ENCODE measurements around the gene BMP10.

- TF ChIP-seq HDAC6 (IDR thresholded peaks at IDR 0.05; ENCODE audit: low read depth, low read length) (no peak), ZBTB7A (CRISPR knock-in tag; IDR thresholded peaks at IDR 0.05) (no peak), SP1 (IDR thresholded peaks at IDR 0.05) (no peak), SP1 (CRISPR knock-in tag; IDR thresholded peaks at IDR 0.05) (no peak), ZNF414 (CRISPR knock-in tag; IDR thresholded peaks at IDR 0.05) (no peak), KAT8 (CRISPR knock-in tag; IDR thresholded peaks at IDR 0.05) (no peak)
These were observed 7.2 kb downstream of the BMP10 start for GRCh38 chr2:68863996-68864395.

Measured in HepG2 (cell line).